HepG2 (cell line): Measurements from ENCODE around the gene YIPF2. TPM values are rescaled to one million over a fixed set of nuclear protein-coding genes. Genes with fewer than 3 reads are reported as not detected.

Source experiments
- AGO1 ChIP-seq: fragments of 200-400 bp; formaldehyde crosslinking; IDR thresholded peaks from 2 replicates; pipeline ENCODE4 v1.6.1; 2017; ENCODE audit warnings: mild to moderate bottlenecking, low read depth, low read length, moderate library complexity; ENCODE audit not compliant: poor library complexity, severe bottlenecking
- CEBPG ChIP-seq: IDR thresholded peaks from 2 replicates; pipeline ENCODE4 v1.6.1; 2016
- CREB1 ChIP-seq, 2 experiments: fragments of 450-650 bp in 1 of 2; IDR thresholded peaks; 2 replicates each; pipeline ENCODE4 v1.6.1; 2016 to 2017; ENCODE audit warnings: control low read depth in 1 of 2, mild to moderate bottlenecking in 1 of 2, missing compliant biosample characterization in 1 of 2, missing genetic modification characterization in 1 of 2
- ESRRA ChIP-seq: sonication (generic); formaldehyde crosslinking; IDR thresholded peaks from 2 replicates; pipeline ENCODE4 v1.5.1; 2020; ENCODE audit warnings: mild to moderate bottlenecking, low read depth, missing genetic modification reagents
- FOSL1 ChIP-seq: sonication (generic); formaldehyde crosslinking; IDR thresholded peaks from 2 replicates; pipeline ENCODE4 v1.9.0; 2021; ENCODE audit warnings: missing genetic modification reagents, borderline replicate concordance
- MED8 ChIP-seq: sonication (generic); formaldehyde crosslinking; IDR thresholded peaks from 2 replicates; pipeline ENCODE4 v1.8.1; 2023; ENCODE audit warnings: mild to moderate bottlenecking, missing genetic modification reagents; ENCODE audit not compliant: insufficient replicate concordance
- NR2F2 ChIP-seq: IDR thresholded peaks from 2 replicates; pipeline ENCODE4 v1.6.1; 2012; ENCODE audit warnings: low read depth, inconsistent platforms, borderline replicate concordance
- RARG ChIP-seq: sonication (generic); formaldehyde crosslinking; IDR thresholded peaks from 2 replicates; pipeline ENCODE4 v1.4.0; 2020; ENCODE audit warnings: low read depth, mild to moderate bottlenecking, missing genetic modification reagents
- RBM39 ChIP-seq: fragments of 200-400 bp; formaldehyde crosslinking; IDR thresholded peaks from one replicate; pipeline ENCODE4 v1.6.1; 2018; ENCODE audit warnings: antibody characterized with exemption, mild to moderate bottlenecking, low read depth, low read length; ENCODE audit not compliant: poor library complexity, severe bottlenecking
- REXO4 ChIP-seq: sonication (generic); formaldehyde crosslinking; IDR thresholded peaks from 2 replicates; pipeline ENCODE4 v1.8.0; 2022; ENCODE audit warnings: missing genetic modification reagents, mild to moderate bottlenecking, borderline replicate concordance
- RFX5 ChIP-seq: IDR thresholded peaks from 2 replicates; pipeline ENCODE4 v1.6.1; 2011; ENCODE audit warnings: low read depth, low read length, improper control_type of control experiment
- SALL2 ChIP-seq: sonication (generic); formaldehyde crosslinking; IDR thresholded peaks from 2 replicates; pipeline ENCODE4 v1.8.1; 2023; ENCODE audit warnings: mild to moderate bottlenecking, missing genetic modification reagents, inconsistent platforms
- SRY ChIP-seq: sonication (generic); formaldehyde crosslinking; IDR thresholded peaks from 2 replicates; pipeline ENCODE4 v1.8.0; 2022; ENCODE audit warnings: mild to moderate bottlenecking, missing genetic modification reagents
- ZNF160 ChIP-seq: sonication (generic); formaldehyde crosslinking; IDR thresholded peaks from 2 replicates; pipeline ENCODE4 v1.8.0; 2022; ENCODE audit warnings: mild to moderate bottlenecking, inconsistent platforms, missing genetic modification reagents
- ZNF672 ChIP-seq: sonication (generic); formaldehyde crosslinking; IDR thresholded peaks from 2 replicates; pipeline ENCODE4 v1.8.1; 2022; ENCODE audit warnings: missing genetic modification reagents
- ZNF720 ChIP-seq: sonication (generic); formaldehyde crosslinking; IDR thresholded peaks from 2 replicates; pipeline ENCODE4 v1.4.0; 2020; ENCODE audit warnings: missing genetic modification reagents
- ZNF782 ChIP-seq: sonication (generic); formaldehyde crosslinking; IDR thresholded peaks from 2 replicates; pipeline ENCODE4 v1.4.0; 2020; ENCODE audit warnings: missing genetic modification reagents, mild to moderate bottlenecking, borderline replicate concordance
- ZNF883 ChIP-seq: sonication (generic); formaldehyde crosslinking; IDR thresholded peaks from 2 replicates; pipeline ENCODE4 v1.5.1; 2020; ENCODE audit warnings: mild to moderate bottlenecking, missing genetic modification reagents; ENCODE audit errors: not compliant biosample characterization
- ZSCAN29 ChIP-seq: sonication (generic); formaldehyde crosslinking; conservative IDR thresholded peaks from 2 replicates; pipeline ENCODE4 v1.4.0; 2020; ENCODE audit warnings: mild to moderate bottlenecking, missing genetic modification reagents
- polyA plus RNA-seq, 8 experiments: library from polyadenylated mRNA; depleted of rRNA in 3 of 8; stranded (reverse) in 7 of 8; unstranded in 1 of 8; fragments of >200 nt; fragmentation: Illumina TruSeq in 4 of 8; extraction: Trizol in 4 of 8; gene quantifications; 2 replicates each; pipeline versions ENCODE4 v1.2.1 to v1.2.3, GENCODE V29; 2011 to 2016; ENCODE audit warnings: low read depth in 4 of 8, missing spikeins in 1 of 8, mixed read lengths in 1 of 8; ENCODE audit not compliant: insufficient read depth in 1 of 8
- total RNA-seq, 5 experiments: library from RNA; depleted of rRNA; stranded (reverse); fragments of >200 nt; fragmentation: Illumina TruSeq; extraction: Trizol; gene quantifications; 2 replicates each; pipeline ENCODE4 v1.2.3, GENCODE V29; 2016; ENCODE audit warnings: low read depth in 1 of 5
- TF ChIP-seq, protein P1 (sequence below): sonication (generic); formaldehyde crosslinking; IDR thresholded peaks from 2 replicates; pipeline ENCODE4 v1.4.0; 2020; ENCODE audit warnings: missing genetic modification reagents, borderline replicate concordance
- TF ChIP-seq, protein P2 (sequence below): IDR thresholded peaks from 2 replicates; pipeline ENCODE4 v1.6.1; 2016; ENCODE audit warnings: mild to moderate bottlenecking
- TF ChIP-seq, protein P3 (sequence below): sonication (generic); formaldehyde crosslinking; IDR thresholded peaks from 2 replicates; pipeline ENCODE4 v1.4.0; 2020; ENCODE audit warnings: mild to moderate bottlenecking, missing genetic modification reagents

Gene YIPF2
- total and polyA plus RNA-seq, 2 of the 13 experiments (the other 11 are each of a cell fraction or from before 2014, with no cell fraction given): 37.3 to 53.2 TPM

DNA sequence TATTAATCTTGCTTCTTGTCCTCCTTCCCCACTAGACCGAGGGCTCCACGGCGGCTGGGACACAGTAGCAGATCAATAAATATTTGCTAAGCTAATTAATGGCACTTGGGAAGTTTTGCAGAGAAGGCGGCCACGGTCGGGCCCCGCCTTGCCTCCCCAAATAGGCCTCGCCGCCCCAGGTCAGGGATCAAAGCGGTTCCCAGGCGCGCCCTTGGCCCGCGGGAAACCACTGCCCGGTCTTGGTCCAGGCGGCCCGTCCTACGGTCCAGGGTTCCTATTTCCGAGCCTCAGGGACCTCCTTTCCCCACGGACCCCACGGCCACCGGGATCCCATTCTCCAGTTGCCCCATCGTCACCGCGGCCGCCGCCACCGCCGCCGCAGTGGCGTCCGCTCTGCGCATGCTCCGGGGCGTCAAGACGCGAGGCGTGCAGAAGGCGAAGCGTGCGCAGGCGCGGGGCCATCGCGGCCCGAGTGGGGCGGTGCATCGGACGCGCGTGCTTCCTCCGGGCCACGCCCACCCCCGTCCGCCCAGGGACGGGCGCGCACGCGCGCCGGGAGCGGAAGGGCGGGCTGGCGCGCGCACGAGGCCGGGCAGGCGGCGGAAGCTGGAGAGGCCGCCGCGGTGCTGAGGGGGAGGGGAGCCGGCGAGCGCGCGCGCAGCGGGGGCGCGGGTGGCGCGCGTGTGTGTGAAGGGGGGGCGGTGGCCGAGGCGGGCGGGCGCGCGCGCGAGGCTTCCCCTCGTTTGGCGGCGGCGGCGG, 32.1 kb upstream of the YIPF2 start, which contains the start of gene SMARCA4 (continued):
- TF ChIP-seq AGO1: peak; percentile 33
- TF ChIP-seq, protein P1, sequence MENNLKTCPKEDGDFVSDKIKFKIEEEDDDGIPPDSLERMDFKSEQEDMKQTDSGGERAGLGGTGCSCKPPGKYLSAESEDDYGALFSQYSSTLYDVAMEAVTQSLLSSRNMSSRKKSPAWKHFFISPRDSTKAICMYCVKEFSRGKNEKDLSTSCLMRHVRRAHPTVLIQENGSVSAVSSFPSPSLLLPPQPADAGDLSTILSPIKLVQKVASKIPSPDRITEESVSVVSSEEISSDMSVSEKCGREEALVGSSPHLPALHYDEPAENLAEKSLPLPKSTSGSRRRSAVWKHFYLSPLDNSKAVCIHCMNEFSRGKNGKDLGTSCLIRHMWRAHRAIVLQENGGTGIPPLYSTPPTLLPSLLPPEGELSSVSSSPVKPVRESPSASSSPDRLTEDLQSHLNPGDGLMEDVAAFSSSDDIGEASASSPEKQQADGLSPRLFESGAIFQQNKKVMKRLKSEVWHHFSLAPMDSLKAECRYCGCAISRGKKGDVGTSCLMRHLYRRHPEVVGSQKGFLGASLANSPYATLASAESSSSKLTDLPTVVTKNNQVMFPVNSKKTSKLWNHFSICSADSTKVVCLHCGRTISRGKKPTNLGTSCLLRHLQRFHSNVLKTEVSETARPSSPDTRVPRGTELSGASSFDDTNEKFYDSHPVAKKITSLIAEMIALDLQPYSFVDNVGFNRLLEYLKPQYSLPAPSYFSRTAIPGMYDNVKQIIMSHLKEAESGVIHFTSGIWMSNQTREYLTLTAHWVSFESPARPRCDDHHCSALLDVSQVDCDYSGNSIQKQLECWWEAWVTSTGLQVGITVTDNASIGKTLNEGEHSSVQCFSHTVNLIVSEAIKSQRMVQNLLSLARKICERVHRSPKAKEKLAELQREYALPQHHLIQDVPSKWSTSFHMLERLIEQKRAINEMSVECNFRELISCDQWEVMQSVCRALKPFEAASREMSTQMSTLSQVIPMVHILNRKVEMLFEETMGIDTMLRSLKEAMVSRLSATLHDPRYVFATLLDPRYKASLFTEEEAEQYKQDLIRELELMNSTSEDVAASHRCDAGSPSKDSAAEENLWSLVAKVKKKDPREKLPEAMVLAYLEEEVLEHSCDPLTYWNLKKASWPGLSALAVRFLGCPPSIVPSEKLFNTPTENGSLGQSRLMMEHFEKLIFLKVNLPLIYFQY: no peak
- TF ChIP-seq REXO4 (CRISPR knock-in tag): 0 out of 2 replicates have a peak, but pooled peaks have one; percentile 76
- TF ChIP-seq RBM39: no peak
- peak; percentile 67; the same call in 1 of the 2 replicates for TF ChIP-seq ESRRA (CRISPR knock-in tag)
- TF ChIP-seq RARG (CRISPR knock-in tag): no peak
- 0 out of 2 replicates have a peak, but pooled peaks have one; percentile 32 for TF ChIP-seq ZNF672 (CRISPR knock-in tag)
- peak; percentile 67; the same call in 1 of the 2 replicates for TF ChIP-seq NR2F2
- TF ChIP-seq ZNF720: no peak
- TF ChIP-seq, protein P2, sequence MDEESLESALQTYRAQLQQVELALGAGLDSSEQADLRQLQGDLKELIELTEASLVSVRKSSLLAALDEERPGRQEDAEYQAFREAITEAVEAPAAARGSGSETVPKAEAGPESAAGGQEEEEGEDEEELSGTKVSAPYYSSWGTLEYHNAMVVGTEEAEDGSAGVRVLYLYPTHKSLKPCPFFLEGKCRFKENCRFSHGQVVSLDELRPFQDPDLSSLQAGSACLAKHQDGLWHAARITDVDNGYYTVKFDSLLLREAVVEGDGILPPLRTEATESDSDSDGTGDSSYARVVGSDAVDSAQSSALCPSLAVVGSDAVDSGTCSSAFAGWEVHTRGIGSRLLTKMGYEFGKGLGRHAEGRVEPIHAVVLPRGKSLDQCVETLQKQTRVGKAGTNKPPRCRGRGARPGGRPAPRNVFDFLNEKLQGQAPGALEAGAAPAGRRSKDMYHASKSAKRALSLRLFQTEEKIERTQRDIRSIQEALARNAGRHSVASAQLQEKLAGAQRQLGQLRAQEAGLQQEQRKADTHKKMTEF (CRISPR knock-in tag): peak; percentile 91; the same call in 1 of the 2 replicates
- TF ChIP-seq, protein P3, sequence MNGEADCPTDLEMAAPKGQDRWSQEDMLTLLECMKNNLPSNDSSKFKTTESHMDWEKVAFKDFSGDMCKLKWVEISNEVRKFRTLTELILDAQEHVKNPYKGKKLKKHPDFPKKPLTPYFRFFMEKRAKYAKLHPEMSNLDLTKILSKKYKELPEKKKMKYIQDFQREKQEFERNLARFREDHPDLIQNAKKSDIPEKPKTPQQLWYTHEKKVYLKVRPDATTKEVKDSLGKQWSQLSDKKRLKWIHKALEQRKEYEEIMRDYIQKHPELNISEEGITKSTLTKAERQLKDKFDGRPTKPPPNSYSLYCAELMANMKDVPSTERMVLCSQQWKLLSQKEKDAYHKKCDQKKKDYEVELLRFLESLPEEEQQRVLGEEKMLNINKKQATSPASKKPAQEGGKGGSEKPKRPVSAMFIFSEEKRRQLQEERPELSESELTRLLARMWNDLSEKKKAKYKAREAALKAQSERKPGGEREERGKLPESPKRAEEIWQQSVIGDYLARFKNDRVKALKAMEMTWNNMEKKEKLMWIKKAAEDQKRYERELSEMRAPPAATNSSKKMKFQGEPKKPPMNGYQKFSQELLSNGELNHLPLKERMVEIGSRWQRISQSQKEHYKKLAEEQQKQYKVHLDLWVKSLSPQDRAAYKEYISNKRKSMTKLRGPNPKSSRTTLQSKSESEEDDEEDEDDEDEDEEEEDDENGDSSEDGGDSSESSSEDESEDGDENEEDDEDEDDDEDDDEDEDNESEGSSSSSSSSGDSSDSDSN: peak; percentile 81; the same call in 1 of the 2 replicates
- peak; percentile 35; the same call in 1 of the 2 replicates for TF ChIP-seq ZNF782 (CRISPR knock-in tag)
- peak; percentile 92 for TF ChIP-seq ZNF883 (CRISPR knock-in tag)
- TF ChIP-seq ZSCAN29 (CRISPR knock-in tag): no peak
- peak; percentile 60 for TF ChIP-seq MED8
- TF ChIP-seq SRY (CRISPR knock-in tag): peak; percentile 82
- TF ChIP-seq FOSL1 (CRISPR knock-in tag): no peak
- TF ChIP-seq ZNF160 (CRISPR knock-in tag): 0 out of 2 replicates have a peak, but pooled peaks have one; percentile 49
- TF ChIP-seq SALL2 (CRISPR knock-in tag): peak; percentile 52
- TF ChIP-seq CREB1 (IDR thresholded peaks at IDR 0.05): peak; percentile 9; the same call in 1 of the 2 replicates
- no peak for TF ChIP-seq CREB1 (CRISPR knock-in tag; IDR thresholded peaks at IDR 0.05)
- TF ChIP-seq CEBPG (CRISPR knock-in tag): no peak
- no peak for TF ChIP-seq RFX5
